ENCODE measurements around the gene ZBTB7B.

ZBTB7B gene

GRCh38 chr1:154992721-154993571 lies 9.7 kb upstream of the ZBTB7B start:
- TF ChIP-seq EZH2 (IDR thresholded peaks at IDR 0.05; ENCODE audit: borderline replicate concordance, low read length) = no peak
- TF ChIP-seq CTCF (IDR thresholded peaks at IDR 0.05; ENCODE audit: low read length) = peak; percentile 32
- Histone ChIP-seq H3K79me2 (ENCODE audit: insufficient read depth, low read length) (no peaks in the 10 kb centered on the region), H4K20me1 (ENCODE audit: insufficient read depth, low read length) (no peaks in the 10 kb centered on the region), H3K4me1 (ENCODE audit: insufficient read depth, low read length, severe bottlenecking) (peaks cover 8% of the 10 kb centered on the region), H3K36me3 (ENCODE audit: insufficient read depth, low read length) (peaks cover 30% of the 10 kb centered on the region), H3K9ac (ENCODE audit: low read length) (no peak overlapping the region), H2AFZ (ENCODE audit: low read length) (no peak overlapping the region), H3K9me3 (ENCODE audit: low read length) (no peaks in the 10 kb centered on the region), H3K4me3 (ENCODE audit: low read depth, low read length, poor library complexity, severe bottlenecking) (no peak overlapping the region), H3K4me2 (ENCODE audit: low read length) (no peak overlapping the region), H3F3A (ENCODE audit: insufficient read depth, low read length) (no peaks in the 10 kb centered on the region), H3K9me2 (ENCODE audit: low read depth, low read length) (no peaks in the 10 kb centered on the region), H3K27me3 (ENCODE audit: insufficient read depth, low read length) (no peaks in the 10 kb centered on the region), H3K27ac (ENCODE audit: low read depth, low read length, poor library complexity, severe bottlenecking) (no peak overlapping the region)

- Histone ChIP-seq H3K4me2 (ENCODE audit: low read length) (no peak within 1 kb of the TSS), H3K27ac (ENCODE audit: low read depth, low read length, poor library complexity, severe bottlenecking) (peak within 1 kb of the TSS; percentile 43), H3K9me3 (ENCODE audit: low read length) (no peaks in the 10 kb centered on the region)
Measured at GRCh38 chr1:154993572-154994268, 8.9 kb upstream of the ZBTB7B start, which contains the start of gene LENEP. Gene LENEP, plus strand, starts transcription at chr1:154993586. Its CDS starts 22 bp downstream, at chr1:154993608.

DNA sequence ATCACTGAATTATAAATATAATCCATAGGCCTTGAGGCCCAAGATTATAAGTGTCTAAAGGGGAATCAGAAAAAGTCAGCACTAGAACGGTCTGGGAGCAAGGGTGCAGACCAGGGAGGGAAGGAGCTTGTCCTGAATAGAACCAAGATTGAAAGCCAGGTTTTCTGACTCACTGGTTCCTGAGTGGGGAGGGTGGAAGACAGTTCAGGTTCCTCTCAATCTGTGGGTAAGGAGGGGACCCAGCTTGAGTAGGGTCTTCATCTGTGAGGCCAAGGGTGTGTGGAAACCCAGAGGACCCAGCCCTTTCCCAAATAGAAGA lies 8.4 kb upstream of the ZBTB7B start:
- Histone ChIP-seq H2AFZ (ENCODE audit: low read length) (no peak overlapping the region), H3K4me2 (ENCODE audit: low read length) (no peak overlapping the region), H3K79me2 (ENCODE audit: insufficient read depth, low read length) (no peaks in the 10 kb centered on the region), H3K4me1 (ENCODE audit: insufficient read depth, low read length, severe bottlenecking) (peaks cover 14% of the 10 kb centered on the region), H3K27ac (ENCODE audit: low read depth, low read length, poor library complexity, severe bottlenecking) (peak overlapping the region; percentile 43), H4K20me1 (ENCODE audit: insufficient read depth, low read length) (no peaks in the 10 kb centered on the region), H3F3A (ENCODE audit: insufficient read depth, low read length) (no peaks in the 10 kb centered on the region), H3K9ac (ENCODE audit: low read length) (no peak overlapping the region), H3K27me3 (ENCODE audit: insufficient read depth, low read length) (no peaks in the 10 kb centered on the region), H3K9me3 (ENCODE audit: low read length) (no peaks in the 10 kb centered on the region), H3K36me3 (ENCODE audit: insufficient read depth, low read length) (peaks cover 17% of the 10 kb centered on the region), H3K4me3 (ENCODE audit: low read depth, low read length, poor library complexity, severe bottlenecking) (no peak overlapping the region), H3K9me2 (ENCODE audit: low read depth, low read length) (no peaks in the 10 kb centered on the region)
- TF ChIP-seq EZH2 (IDR thresholded peaks at IDR 0.05; ENCODE audit: borderline replicate concordance, low read length) (no peak), CTCF (IDR thresholded peaks at IDR 0.05; ENCODE audit: low read length) (no peak)

More at GRCh38 chr1:154993572-154994268, 8.9 kb upstream of the ZBTB7B start, which contains the start of gene LENEP:
- Histone ChIP-seq H3F3A (ENCODE audit: insufficient read depth, low read length) (no peaks in the 10 kb centered on the region), H2AFZ (ENCODE audit: low read length) (no peak within 1 kb of the TSS), H3K9ac (ENCODE audit: low read length) (no peak within 1 kb of the TSS), H4K20me1 (ENCODE audit: insufficient read depth, low read length) (no peaks in the 10 kb centered on the region), H3K4me1 (ENCODE audit: insufficient read depth, low read length, severe bottlenecking) (peaks cover 9% of the 10 kb centered on the region), H3K36me3 (ENCODE audit: insufficient read depth, low read length) (peaks cover 22% of the 10 kb centered on the region), H3K79me2 (ENCODE audit: insufficient read depth, low read length) (no peaks in the 10 kb centered on the region), H3K27me3 (ENCODE audit: insufficient read depth, low read length) (no peaks in the 10 kb centered on the region), H3K9me2 (ENCODE audit: low read depth, low read length) (no peaks in the 10 kb centered on the region), H3K4me3 (ENCODE audit: low read depth, low read length, poor library complexity, severe bottlenecking) (no peak within 1 kb of the TSS)
- no peak for TF ChIP-seq EZH2 (IDR thresholded peaks at IDR 0.05; ENCODE audit: borderline replicate concordance, low read length)
- TF ChIP-seq CTCF (IDR thresholded peaks at IDR 0.05; ENCODE audit: low read length) = no peak
